Measurements from ENCODE around the gene ELOB.

DNA sequence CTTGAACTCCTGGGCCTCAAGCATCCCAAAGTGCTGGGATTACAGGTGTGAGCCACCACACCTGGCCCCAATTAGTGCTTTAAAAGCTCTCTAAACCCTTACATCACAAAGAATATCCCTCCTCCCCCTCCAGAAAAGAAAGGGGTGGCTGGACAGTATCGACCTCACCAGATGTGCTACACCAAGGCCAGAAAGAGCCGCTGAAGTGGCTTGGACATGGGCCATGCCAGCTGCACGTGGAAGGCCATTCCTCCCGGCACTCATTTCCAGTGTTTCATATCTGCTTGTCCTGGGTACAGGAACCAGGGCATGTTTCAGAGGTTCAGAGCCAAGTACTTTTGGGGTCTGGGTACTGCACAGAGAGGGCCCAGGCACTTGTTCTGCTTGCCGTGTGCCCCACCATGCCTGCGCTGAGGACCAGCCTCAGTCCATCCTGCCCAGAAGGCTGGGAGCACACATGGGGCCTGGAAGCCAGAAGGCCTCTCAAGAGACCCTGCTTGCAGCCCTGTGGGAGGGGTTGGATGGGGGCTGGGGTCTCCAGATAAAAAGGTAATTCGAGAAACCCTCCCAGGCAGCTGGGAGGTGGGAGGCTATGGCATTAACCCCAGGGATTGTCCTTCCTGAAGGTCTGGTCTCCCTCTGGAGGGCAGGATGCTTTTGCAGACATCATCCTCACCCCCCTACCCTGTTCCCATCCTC is 28.2 kb downstream of the ELOB start:
- TF ChIP-seq CTCF (IDR thresholded peaks at IDR 0.05) (no peak), ZFX (IDR thresholded peaks at IDR 0.05; ENCODE audit: borderline replicate concordance) (no peak)

All from 22Rv1 (cell line).